ENCODE measurements around the gene TBC1D9B.

DNA sequence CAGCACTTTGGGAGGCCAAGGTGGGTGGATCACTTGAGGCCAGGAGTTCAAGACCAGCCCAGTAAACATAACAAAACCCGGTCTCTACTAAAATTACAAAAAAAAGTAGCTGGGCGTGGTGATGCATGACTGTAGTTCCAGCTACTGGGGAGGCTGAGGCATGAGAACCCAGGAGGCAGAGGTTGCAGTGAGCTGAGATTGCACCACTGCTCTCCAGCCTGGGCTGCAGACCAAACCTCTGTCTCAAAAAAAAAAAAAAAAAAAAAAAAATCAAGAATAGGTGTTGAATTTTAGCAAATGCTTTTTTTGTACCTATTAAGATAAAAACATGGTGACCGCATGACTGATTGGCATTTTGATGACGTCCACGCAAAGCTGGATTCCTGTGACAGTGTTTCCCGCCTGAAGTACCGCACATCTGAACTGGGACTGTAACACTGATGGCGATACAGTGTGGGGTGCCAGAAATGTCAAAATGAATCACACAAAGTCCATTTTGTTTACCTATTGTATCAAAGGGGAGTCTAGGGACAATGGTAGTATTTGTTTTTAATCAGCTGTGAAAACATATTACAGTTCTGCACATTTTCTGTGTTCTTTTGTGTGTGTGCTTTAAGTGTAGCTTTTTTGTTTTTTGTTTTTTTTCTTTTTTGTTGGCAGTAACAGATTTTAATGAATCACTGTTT, 23.2 kb upstream of the TBC1D9B start:
- TF ChIP-seq, protein P1, sequence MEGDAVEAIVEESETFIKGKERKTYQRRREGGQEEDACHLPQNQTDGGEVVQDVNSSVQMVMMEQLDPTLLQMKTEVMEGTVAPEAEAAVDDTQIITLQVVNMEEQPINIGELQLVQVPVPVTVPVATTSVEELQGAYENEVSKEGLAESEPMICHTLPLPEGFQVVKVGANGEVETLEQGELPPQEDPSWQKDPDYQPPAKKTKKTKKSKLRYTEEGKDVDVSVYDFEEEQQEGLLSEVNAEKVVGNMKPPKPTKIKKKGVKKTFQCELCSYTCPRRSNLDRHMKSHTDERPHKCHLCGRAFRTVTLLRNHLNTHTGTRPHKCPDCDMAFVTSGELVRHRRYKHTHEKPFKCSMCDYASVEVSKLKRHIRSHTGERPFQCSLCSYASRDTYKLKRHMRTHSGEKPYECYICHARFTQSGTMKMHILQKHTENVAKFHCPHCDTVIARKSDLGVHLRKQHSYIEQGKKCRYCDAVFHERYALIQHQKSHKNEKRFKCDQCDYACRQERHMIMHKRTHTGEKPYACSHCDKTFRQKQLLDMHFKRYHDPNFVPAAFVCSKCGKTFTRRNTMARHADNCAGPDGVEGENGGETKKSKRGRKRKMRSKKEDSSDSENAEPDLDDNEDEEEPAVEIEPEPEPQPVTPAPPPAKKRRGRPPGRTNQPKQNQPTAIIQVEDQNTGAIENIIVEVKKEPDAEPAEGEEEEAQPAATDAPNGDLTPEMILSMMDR (conservative IDR thresholded peaks at IDR 0.05): no peak
- TF ChIP-seq ZFX (IDR thresholded peaks at IDR 0.05): no peak

Measured in C4-2B (cell line).